ENCODE data around the gene RRP9. TPM values are rescaled to one million over a fixed set of nuclear protein-coding genes. Genes with fewer than 3 reads are reported as not detected.

The RRP9 gene
- total RNA-seq, 3 donors from 2014 or later (not counting 1 experiment from before 2014, with no cell fraction given), result 11.2 to 13.0 (median 12.7) TPM

GRCh38 chr3:51984269-51984647, 42.6 kb upstream of the RRP9 start:
- Histone ChIP-seq H3K4me1 (ENCODE audit: control insufficient read depth, insufficient read depth, low read length) (peaks cover 29% of the 10 kb centered on the region), H3K36me3 (ENCODE audit: control insufficient read depth, insufficient read depth, low read length) (peaks cover 2% of the 10 kb centered on the region), H3K27me3 (ENCODE audit: control insufficient read depth, insufficient read depth, low read length) (no peaks in the 10 kb centered on the region), H3K27ac (ENCODE audit: low read length) (no peak overlapping the region), H3K9me3 (ENCODE audit: control insufficient read depth, insufficient read depth, low read length) (no peaks in the 10 kb centered on the region), H3K4me3 (ENCODE audit: low read length) (no peak overlapping the region)
- H3K36me3 Mint-ChIP-seq, result no peaks in the 10 kb centered on the region
- no peak overlapping the region for H3K4me3 Mint-ChIP-seq
- H3K9me3 Mint-ChIP-seq, result no peaks in the 10 kb centered on the region
- no peak for TF ChIP-seq CTCF (IDR thresholded peaks at IDR 0.05)
- no peak for ATAC-seq
- H3K4me1 Mint-ChIP-seq, result peaks cover 14 to 38% of the 10 kb centered on the region in 2 donors
- intact Hi-C loops (cut with micrococcal nuclease), result no loop called here
- H3K27ac Mint-ChIP-seq, result peak overlapping the region; percentile 88 to 98
- no peaks in the 10 kb centered on the region for H3K27me3 Mint-ChIP-seq (ENCODE audit: low read depth in 2 of 2)
- DNase-seq, result no peak

- no peak for ATAC-seq
These were observed 42.0 kb upstream of the RRP9 start for GRCh38 chr3:51983578-51984268.

GRCh38 chr3:51982838-51983577, 41.3 kb upstream of the RRP9 start, which contains the start of gene ACY1:
TSS of gene ACY1 (plus strand) at chr3:51983535. CDS start at chr3:51984065, 530 bp downstream.
- Mint-ChIP-seq H3K9me3 (no peaks in the 10 kb centered on the region), H3K4me3 (peak within 1 kb of the TSS; percentile 92), H3K27ac (peak within 1 kb of the TSS; percentile 88 to 98), H3K36me3 (no peaks in the 10 kb centered on the region), H3K27me3 (ENCODE audit: low read depth in 2 of 2) (no peaks in the 10 kb centered on the region), H3K4me1 (peaks cover 14 to 28% of the 10 kb centered on the region in 2 donors)
- H3K27me3 ChIP-seq (ENCODE audit: control insufficient read depth, insufficient read depth, low read length), result no peaks in the 10 kb centered on the region
- WGBS (ENCODE audit: insufficient coverage), result under 1% methylated on average over 68 of the region's 68 CpGs
- H3K4me1 ChIP-seq (ENCODE audit: control insufficient read depth, insufficient read depth, low read length), result peaks cover 29% of the 10 kb centered on the region
- H3K9me3 ChIP-seq (ENCODE audit: control insufficient read depth, insufficient read depth, low read length), result no peaks in the 10 kb centered on the region
- ATAC-seq (peak; percentile 76 to 85 (median 84)), DNase-seq (peak; percentile 63 to 77)
- no peak for TF ChIP-seq CTCF (IDR thresholded peaks at IDR 0.05)
- peak within 1 kb of the TSS; percentile 78 for H3K27ac ChIP-seq (ENCODE audit: low read length)
- intact Hi-C loops (cut with micrococcal nuclease), result loop anchor here (1.0 kb wide), 1 partner anchor 9 kb away; the partner anchor contains the start of gene ABHD14B
- peaks cover 2% of the 10 kb centered on the region for H3K36me3 ChIP-seq (ENCODE audit: control insufficient read depth, insufficient read depth, low read length)
- H3K4me3 ChIP-seq (ENCODE audit: low read length), result peak within 1 kb of the TSS; percentile 64

More at GRCh38 chr3:51983578-51984268, 42.0 kb upstream of the RRP9 start:
- Histone ChIP-seq H3K36me3 (ENCODE audit: control insufficient read depth, insufficient read depth, low read length) (peaks cover 2% of the 10 kb centered on the region), H3K4me1 (ENCODE audit: control insufficient read depth, insufficient read depth, low read length) (peaks cover 29% of the 10 kb centered on the region), H3K4me3 (ENCODE audit: low read length) (peak overlapping the region; percentile 64), H3K27me3 (ENCODE audit: control insufficient read depth, insufficient read depth, low read length) (no peaks in the 10 kb centered on the region), H3K27ac (ENCODE audit: low read length) (peak overlapping the region; percentile 78), H3K9me3 (ENCODE audit: control insufficient read depth, insufficient read depth, low read length) (no peaks in the 10 kb centered on the region)
- H3K4me1 Mint-ChIP-seq, result peaks cover 14 to 33% of the 10 kb centered on the region in 2 donors
- H3K36me3 Mint-ChIP-seq, result no peaks in the 10 kb centered on the region
- TF ChIP-seq CTCF (IDR thresholded peaks at IDR 0.05), result no peak
- no peaks in the 10 kb centered on the region for H3K27me3 Mint-ChIP-seq (ENCODE audit: low read depth in 2 of 2)
- H3K9me3 Mint-ChIP-seq, result no peaks in the 10 kb centered on the region
- H3K4me3 Mint-ChIP-seq, result peak overlapping the region; percentile 92
- intact Hi-C loops (cut with micrococcal nuclease), result no loop called here
- H3K27ac Mint-ChIP-seq, result peak overlapping the region; percentile 88 to 98
- WGBS (ENCODE audit: insufficient coverage), result 81% methylated on average over 21 of the region's 22 CpGs
- DNase-seq, result no peak
